HG02623 (cell line): Measurements from ENCODE around the gene CLOCK.

ENCODE experiments used
- ATAC-seq: cut with Tn5 transposase; IDR thresholded peaks from one replicate; pipeline ENCODE4 v1.9.1; 2021; ENCODE audit warnings: moderate library complexity; ENCODE audit not compliant: unreplicated experiment

The CLOCK gene

GRCh38 chr4:55386073-55386472, 160.6 kb downstream of the CLOCK start:
- peak; percentile 80 for ATAC-seq

- no peak for ATAC-seq
These were observed 161.5 kb downstream of the CLOCK start for GRCh38 chr4:55385201-55385649.

- no peak for ATAC-seq
These were observed 164.2 kb downstream of the CLOCK start for GRCh38 chr4:55382488-55383003.

- ATAC-seq: no peak
These were observed 165.2 kb downstream of the CLOCK start for GRCh38 chr4:55381502-55381901.

- no peak for ATAC-seq
These were observed 166.1 kb downstream of the CLOCK start for GRCh38 chr4:55380576-55380975.

GRCh38 chr4:55378617-55379467, 167.9 kb downstream of the CLOCK start:
- ATAC-seq: no peak
